ENCODE results near the gene FBXO28. TPM values are rescaled to one million over a fixed set of nuclear protein-coding genes. Genes with fewer than 3 reads are reported as not detected.

FBXO28 gene
- total and polyA plus RNA-seq, 10 of the 15 experiments (the other 5 are each of a cell fraction or from before 2014, with no cell fraction given), result 4.3 to 23.2 (median 18.4) TPM

GRCh38 chr1:224169718-224170270, 55.9 kb downstream of the FBXO28 start (continued):
- TF ChIP-seq HSF1 (IDR thresholded peaks at IDR 0.05; ENCODE audit: low read depth, low read length) (no peak), GATAD2B (conservative IDR thresholded peaks at IDR 0.05; ENCODE audit: low read depth) (no peak), ZNF592 (IDR thresholded peaks at IDR 0.05) (no peak)

GRCh38 chr1:224170343-224170742, 56.4 kb downstream of the FBXO28 start:
- Histone ChIP-seq H2AFZ (ENCODE audit: control insufficient read depth, low read depth, low read length) (no peak overlapping the region), H3K36me3 (ENCODE audit: control insufficient read depth in 2 of 2, insufficient read depth in 2 of 2, low read length in 1 of 2) (no peaks in the 10 kb centered on the region), H3K9ac (ENCODE audit: control insufficient read depth, insufficient read depth, low read length) (no peak overlapping the region), H4K20me1 (ENCODE audit: control insufficient read depth, insufficient read depth) (no peaks in the 10 kb centered on the region), H3K9me3 (replicated peaks; ENCODE audit: control insufficient read depth, insufficient read depth, low read length) (peaks cover 3% of the 10 kb centered on the region; the same call in 2 of the 3 replicates), H3K4me1 (ENCODE audit: control insufficient read depth, insufficient read depth, low read length) (peaks cover 13% of the 10 kb centered on the region), H3K79me2 (ENCODE audit: control insufficient read depth, insufficient read depth, low read length) (no peaks in the 10 kb centered on the region), H3K4me2 (ENCODE audit: control insufficient read depth, insufficient read depth) (no peak overlapping the region), H3K4me3 (no peak overlapping the region), H3K27ac (ENCODE audit: control insufficient read depth, insufficient read depth) (no peak overlapping the region), H3K27me3 (replicated peaks in 1 of 2; ENCODE audit: control insufficient read depth in 2 of 2, insufficient read depth in 2 of 2, low read length in 1 of 2) (no peaks in the 10 kb centered on the region)
- ChIA-PET RAD21 (ENCODE audit: unreplicated experiment) (no interaction called here), POLR2A (no interaction called here), SMC1A (ENCODE audit: uncharacterized antibody, unreplicated experiment) (interaction anchor here (2.4 to 2.6 kb wide), 2 partner anchors 9 to 12 kb away, joined by 14 read pairs; partner anchors contain the start of gene DEGS1), CTCF (interaction anchor here (0.6 to 2.1 kb wide), 4 partner anchors 9 to 97 kb away, joined by 3 to 13 read pairs (median 4); no protein-coding TSS in a partner anchor)
- no peak for TF ChIP-seq FOXM1 (IDR thresholded peaks at IDR 0.05; ENCODE audit: low read depth, low read length)
- no peak for TF ChIP-seq TAF1 (IDR thresholded peaks at IDR 0.05; ENCODE audit: borderline replicate concordance, low read depth, low read length)
- TF ChIP-seq SP1 (IDR thresholded peaks at IDR 0.05; ENCODE audit: low read depth, low read length), result no peak
- TF ChIP-seq YY1 (IDR thresholded peaks at IDR 0.05; ENCODE audit: low read depth, low read length), result no peak
- TF ChIP-seq CBX5 (IDR thresholded peaks at IDR 0.05; ENCODE audit: low read depth), result no peak
- no peak for TF ChIP-seq SPI1 (IDR thresholded peaks at IDR 0.05; ENCODE audit: borderline replicate concordance, insufficient read depth, low read depth, low read length)
- TF ChIP-seq PKNOX1 (IDR thresholded peaks at IDR 0.05), result no peak
- ATAC-seq, result no peak; the same call in 2 of the 3 replicates
- BruUV-seq (replicated peaks), result no TSS peak
- intact Hi-C loops (cut with micrococcal nuclease; ENCODE audit: unreplicated experiment) (no loop called here), in situ Hi-C loops (cut with MboI) (no loop called here)
- WGBS (ENCODE audit: insufficient coverage, insufficient replicate concordance, low lambda C conversion rate, missing lambda C conversion rate), result 93% methylated on average over 4 of the region's 4 CpGs
- no peak for FAIRE-seq
- no peak for DNase-seq (ENCODE audit: low read depth, low spot score)
